Stimulated activated CD4-positive, alpha-beta T cell treated with anti-CD3 and anti-CD28 coated beads, Interleukin-2, amount 100 ng/mL, for 4 hours (primary cell): ENCODE data around the gene TMEM185A.
"Not testable (repeated sequence)": the region's sequence is repeated elsewhere in the genome, so short reads cannot be mapped to it uniquely, and the experiment has no call there.

Experiments
- DNase-seq: peaks from one replicate; pipeline ENCODE4 v3.0.0-alpha.2; 2020; ENCODE audit warnings: low read depth

The TMEM185A gene

GRCh38 chrX:149551245-149551938, 80.2 kb downstream of the TMEM185A start:
- not testable (repeated sequence) for DNase-seq

GRCh38 chrX:149550454-149550853, 81.1 kb downstream of the TMEM185A start:
- DNase-seq: not testable (repeated sequence)

- DNase-seq: not testable (repeated sequence)
Measured at GRCh38 chrX:149549701-149550100, 81.9 kb downstream of the TMEM185A start, which contains the start of gene HSFX3. Gene HSFX3, minus strand, starts transcription at chrX:149549924. Its CDS starts 72 bp downstream, at chrX:149549852.

GRCh38 chrX:149547782-149548181, 83.8 kb downstream of the TMEM185A start:
- DNase-seq: not testable (repeated sequence)

GRCh38 chrX:149546962-149547361, 84.6 kb downstream of the TMEM185A start:
- not testable (repeated sequence) for DNase-seq
